K562 (cell line): ENCODE results near the gene TINAGL1. TPM values are rescaled to one million over a fixed set of nuclear protein-coding genes. Genes with fewer than 3 reads are reported as not detected.
A peak's percentile ranks its signal among the peaks of the same experiment; 100 is the strongest.

Experiments
- ATAC-seq: fragments of 200-7000 bp; cut with Tn5 transposase; 3 replicates; pipeline ENCODE4 v1.9.1; 2020; ENCODE audit warnings: moderate library complexity
- BruUV-seq: library from RNA; stranded (reverse); fragments of 400-500 nt; replicated peaks from 2 replicates; lab custom pipeline; 2021; lab: Mats Ljungman, UMichigan
- CTCF ChIA-PET: fragments of 300-600 bp; formaldehyde crosslinking; extraction: SDS; loops from one replicate; lab custom pipeline; 2021; ENCODE audit warnings: low intra/inter-chr PET ratio; lab: Yijun Ruan, JAX
- POLR2A ChIA-PET: fragments of 300-600, 350-650 bp; sonication (Branson Sonifier 250); formaldehyde crosslinking; extraction: SDS; loops from one replicate; lab custom pipeline; 2021; ENCODE audit warnings: antibody characterized with exemption, inconsistent platforms; lab: Yijun Ruan, JAX
- DNase-seq, 4 experiments: peaks; one replicate each; pipeline versions ENCODE4 v3.0.0 to v3.0.0-alpha.2; 2011 to 2018; ENCODE audit warnings: low spot score in 3 of 4, mixed read lengths in 3 of 4; ENCODE audit errors: extremely low read depth in 1 of 4
- FAIRE-seq: peaks from 2 replicates; lab custom pipeline; 2011; peaks lifted over from hg19 to GRCh38; lab: Jason Lieb, UNC
- H2AFZ ChIP-seq: 2 replicates; pipeline ENCODE4 v1.6.0; 2011; ENCODE audit warnings: low read depth, low read length, control low read depth, inconsistent platforms
- H3K27ac ChIP-seq: fragments of 200-600 bp; 3 replicates; pipeline ENCODE4 v1.8.0; 2011; ENCODE audit warnings: low read depth, mild to moderate bottlenecking, control low read depth, inconsistent platforms, low read length, moderate library complexity, mixed read lengths; ENCODE audit errors: extremely low read depth
- H3K27me3 ChIP-seq, 2 experiments: fragments of 300-600 bp in 1 of 2; 2 replicates in 1 of 2; 3 replicates in 1 of 2; pipeline versions ENCODE4 v1.6.0 to v1.8.0; 2011; ENCODE audit warnings: inconsistent platforms in 2 of 2, low read length in 2 of 2, mild to moderate bottlenecking in 1 of 2, mixed read lengths in 1 of 2, moderate library complexity in 1 of 2; ENCODE audit not compliant: control insufficient read depth in 2 of 2, insufficient read depth in 2 of 2
- H3K36me3 ChIP-seq: fragments of 300-600 bp; 3 replicates; pipeline ENCODE4 v1.8.0; 2011; ENCODE audit warnings: mild to moderate bottlenecking, low read length, inconsistent platforms; ENCODE audit not compliant: control insufficient read depth, insufficient read depth
- H3K4me1 ChIP-seq, 2 experiments: fragments of 200-600 bp in 1 of 2; replicated peaks in 1 of 2; 2 replicates in 1 of 2; 3 replicates in 1 of 2; pipeline versions ENCODE4 v1.5.1 to v1.8.0; 2011; ENCODE audit warnings: inconsistent platforms in 2 of 2, low read length in 2 of 2, mild to moderate bottlenecking in 1 of 2, mixed read lengths in 1 of 2, moderate library complexity in 1 of 2; ENCODE audit not compliant: control insufficient read depth in 2 of 2, insufficient read depth in 2 of 2
- H3K4me2 ChIP-seq: 2 replicates; pipeline ENCODE4 v1.6.1; 2011; ENCODE audit warnings: low read length, control low read depth, inconsistent platforms, mixed read lengths; ENCODE audit not compliant: insufficient read depth
- H3K4me3 ChIP-seq: fragments of 200-600 bp; sonication (generic), shearing (Covaris generic); 2 replicates; pipeline ENCODE4 v1.5.1; 2016; ENCODE audit warnings: control low read depth, inconsistent platforms
- H3K79me2 ChIP-seq: fragments of 200-600 bp; 3 replicates; pipeline ENCODE4 v1.8.0; 2011; ENCODE audit warnings: low read length, inconsistent platforms; ENCODE audit not compliant: control insufficient read depth, insufficient read depth
- H3K9ac ChIP-seq, 2 experiments: 2 replicates each; pipeline versions ENCODE4 v1.6.0 to v1.6.1; 2011; ENCODE audit warnings: low read depth in 2 of 2, low read length in 2 of 2, control low read depth in 1 of 2, inconsistent platforms in 1 of 2, mild to moderate bottlenecking in 1 of 2, mixed read lengths in 1 of 2; ENCODE audit not compliant: insufficient read depth in 1 of 2
- H3K9me1 ChIP-seq: one replicate; pipeline ENCODE4 v1.6.0; 2011; ENCODE audit warnings: inconsistent platforms, mild to moderate bottlenecking, low read length, moderate library complexity; ENCODE audit not compliant: control insufficient read depth, insufficient read depth
- H3K9me3 ChIP-seq: replicated peaks from 2 replicates; pipeline ENCODE4 v1.5.1; 2011; ENCODE audit warnings: low read depth, low read length, inconsistent platforms; ENCODE audit not compliant: control insufficient read depth, insufficient read depth
- H4K20me1 ChIP-seq: replicated peaks from 2 replicates; pipeline ENCODE4 v1.6.1; 2011; ENCODE audit warnings: low read length, inconsistent platforms, mixed read lengths; ENCODE audit not compliant: control insufficient read depth, insufficient read depth
- KLF16 ChIP-seq: IDR thresholded peaks from 2 replicates; pipeline ENCODE4 v1.6.1; 2016; ENCODE audit warnings: antibody characterized with exemption
- LCOR ChIP-seq: sonication (generic); formaldehyde crosslinking; IDR thresholded peaks from 2 replicates; pipeline ENCODE4 v1.8.0; 2022; ENCODE audit warnings: mild to moderate bottlenecking, missing genetic modification reagents
- STAT5A ChIP-seq: IDR thresholded peaks from 2 replicates; pipeline ENCODE4 v1.6.1; 2012; ENCODE audit warnings: low read length, inconsistent platforms, borderline replicate concordance
- ZC3H11A ChIP-seq: IDR thresholded peaks from 2 replicates; pipeline ENCODE4 v1.6.1; 2012; ENCODE audit warnings: low read depth, low read length, improper control_type of control experiment
- ZNF175 ChIP-seq: fragments of 200-800 bp; sonication (Bioruptor generic); IDR thresholded peaks from 2 replicates; pipeline ENCODE4 v1.6.1; 2016; ENCODE audit warnings: low read depth, mild to moderate bottlenecking, missing genetic modification characterization, missing compliant biosample characterization
- ZNF518B ChIP-seq: fragments of 250-450 bp; sonication (Bioruptor Pico); IDR thresholded peaks from 2 replicates; pipeline ENCODE4 v1.5.0; 2021; ENCODE audit warnings: mild to moderate bottlenecking, moderate library complexity
- WGBS: fragments of 100-300 bp; shearing (Covaris generic); methylation state at CpG from one replicate; pipeline ENCODE4 v1.1.6; 2016; ENCODE audit warnings: low coverage, mixed read lengths; ENCODE audit not compliant: insufficient coverage; ENCODE audit errors: missing lambda C conversion rate; 5-methylcytosine and 5-hydroxymethylcytosine counted together
- in situ Hi-C: fragments of 300-500 bp; cut with MboI; formaldehyde crosslinking; loops from 4 replicates; pipeline ENCODE4 v1.15.0; 2018; ENCODE audit warnings: inconsistent platforms, mixed read lengths
- intact Hi-C: fragments of 100-400 bp; cut with micrococcal nuclease; formaldehyde crosslinking; loops from 2 replicates; pipeline ENCODE4 v1.14.2; 2022
- polyA plus RNA-seq, 8 experiments: library from polyadenylated mRNA; depleted of rRNA in 4 of 8; stranded (reverse) in 5 of 8; unstranded in 3 of 8; fragments of >200 nt; fragmentation: Nextera tagmentation in 2 of 8; fragmentation: Illumina TruSeq in 1 of 8; extraction: Ambion mirVana in 2 of 8; extraction: Trizol in 1 of 8; gene quantifications; 2 replicates each; pipeline versions ENCODE4 v1.2.1 to v1.2.3, GENCODE V29; 2011 to 2014; ENCODE audit warnings: inconsistent platforms in 1 of 8, missing spikeins in 1 of 8
- total RNA-seq, 7 experiments: library from RNA; depleted of rRNA in 6 of 7; stranded (reverse); fragments of >200 nt in 6 of 7; fragmentation: Illumina TruSeq in 2 of 7; extraction: Trizol in 2 of 7; gene quantifications; 2 replicates each; pipeline versions ENCODE4 v1.2.1 to v1.2.3, GENCODE V29; 2011 to 2021; ENCODE audit warnings: low replicate concordance in 1 of 7
- TF ChIP-seq, protein P1 (sequence below), 2 experiments: fragments of 450-650 bp; formaldehyde crosslinking in 1 of 2; IDR thresholded peaks; 2 replicates each; pipeline versions ENCODE4 v1.4.0 to v1.6.1; 2014 to 2020; ENCODE audit warnings: mild to moderate bottlenecking in 2 of 2, borderline replicate concordance in 1 of 2, low read depth in 1 of 2

Gene TINAGL1
- total and polyA plus RNA-seq, 9 of the 15 experiments (the other 6 are each of a cell fraction or from before 2014, with no cell fraction given) = 0.04 to 1.2 (median 0.07) TPM; not detected in 4

GRCh38 chr1:31569596-31570173 is 6.6 kb upstream of the TINAGL1 start:
- no peaks in the 10 kb centered on the region for H3K36me3 ChIP-seq
- H3K9ac ChIP-seq = no peak overlapping the region
- no peaks in the 10 kb centered on the region for H3K9me3 ChIP-seq
- no peak overlapping the region for H3K4me2 ChIP-seq
- ChIA-PET CTCF (interaction anchor here (0.6 kb wide), 1 partner anchor 75 kb away, joined by 3 read pairs; the partner anchor contains the start of gene PEF1), POLR2A (interaction anchor here (0.6 to 0.8 kb wide), 3 partner anchors 59 to 86 kb away, joined by 3 to 4 read pairs (median 3); no protein-coding TSS in a partner anchor)
- H3K27me3 ChIP-seq = peaks cover 23 to 70% of the 10 kb centered on the region in 2 experiments
- H3K4me3 ChIP-seq = no peak overlapping the region
- in situ Hi-C loops = loop anchor here (25.0 kb wide), 1 partner anchor 382 kb away; no protein-coding TSS in a partner anchor
- H3K79me2 ChIP-seq = no peaks in the 10 kb centered on the region
- H3K27ac ChIP-seq = no peak overlapping the region
- ATAC-seq (no peak), FAIRE-seq (no peak), DNase-seq (no peak)
- 7% methylated on average over 13 of the region's 13 CpGs for WGBS
- peaks cover 8 to 11% of the 10 kb centered on the region in 2 experiments; a peak in 4 of 5 replicates for H3K4me1 ChIP-seq
- H2AFZ ChIP-seq = no peak overlapping the region
- no TSS peak for BruUV-seq
- peaks cover 3% of the 10 kb centered on the region for H3K9me1 ChIP-seq
- peaks cover 31% of the 10 kb centered on the region for H4K20me1 ChIP-seq
- TF ChIP-seq ZNF175 = no peak
- no peak for TF ChIP-seq ZNF518B (CRISPR knock-in tag)
- peak; percentile 59; the same call in 1 of the 2 replicates for TF ChIP-seq KLF16
- TF ChIP-seq, protein P1, sequence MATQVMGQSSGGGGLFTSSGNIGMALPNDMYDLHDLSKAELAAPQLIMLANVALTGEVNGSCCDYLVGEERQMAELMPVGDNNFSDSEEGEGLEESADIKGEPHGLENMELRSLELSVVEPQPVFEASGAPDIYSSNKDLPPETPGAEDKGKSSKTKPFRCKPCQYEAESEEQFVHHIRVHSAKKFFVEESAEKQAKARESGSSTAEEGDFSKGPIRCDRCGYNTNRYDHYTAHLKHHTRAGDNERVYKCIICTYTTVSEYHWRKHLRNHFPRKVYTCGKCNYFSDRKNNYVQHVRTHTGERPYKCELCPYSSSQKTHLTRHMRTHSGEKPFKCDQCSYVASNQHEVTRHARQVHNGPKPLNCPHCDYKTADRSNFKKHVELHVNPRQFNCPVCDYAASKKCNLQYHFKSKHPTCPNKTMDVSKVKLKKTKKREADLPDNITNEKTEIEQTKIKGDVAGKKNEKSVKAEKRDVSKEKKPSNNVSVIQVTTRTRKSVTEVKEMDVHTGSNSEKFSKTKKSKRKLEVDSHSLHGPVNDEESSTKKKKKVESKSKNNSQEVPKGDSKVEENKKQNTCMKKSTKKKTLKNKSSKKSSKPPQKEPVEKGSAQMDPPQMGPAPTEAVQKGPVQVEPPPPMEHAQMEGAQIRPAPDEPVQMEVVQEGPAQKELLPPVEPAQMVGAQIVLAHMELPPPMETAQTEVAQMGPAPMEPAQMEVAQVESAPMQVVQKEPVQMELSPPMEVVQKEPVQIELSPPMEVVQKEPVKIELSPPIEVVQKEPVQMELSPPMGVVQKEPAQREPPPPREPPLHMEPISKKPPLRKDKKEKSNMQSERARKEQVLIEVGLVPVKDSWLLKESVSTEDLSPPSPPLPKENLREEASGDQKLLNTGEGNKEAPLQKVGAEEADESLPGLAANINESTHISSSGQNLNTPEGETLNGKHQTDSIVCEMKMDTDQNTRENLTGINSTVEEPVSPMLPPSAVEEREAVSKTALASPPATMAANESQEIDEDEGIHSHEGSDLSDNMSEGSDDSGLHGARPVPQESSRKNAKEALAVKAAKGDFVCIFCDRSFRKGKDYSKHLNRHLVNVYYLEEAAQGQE (IDR thresholded peaks at IDR 0.05; ENCODE audit: borderline replicate concordance) = peak; percentile 77
- TF ChIP-seq, protein P1 (CRISPR knock-in tag; IDR thresholded peaks at IDR 0.05; ENCODE audit: low read depth) = no peak
- TF ChIP-seq LCOR = no peak
- TF ChIP-seq ZC3H11A = no peak
- no peak for TF ChIP-seq STAT5A
- intact Hi-C loops = loop anchor here (10.0 kb wide), 1 partner anchor 215 kb away; no protein-coding TSS in a partner anchor
